ENCODE measurements around the gene XRCC2. TPM values are rescaled to one million over a fixed set of nuclear protein-coding genes. Genes with fewer than 3 reads are reported as not detected.

XRCC2 gene
- total RNA-seq, 2 donors from 2014 or later, result 0.14 to 0.49 TPM

- no peaks in the 10 kb centered on the region for H3K4me1 ChIP-seq (ENCODE audit: control insufficient read depth in 1 of 2, low read depth in 2 of 2)
- H3K4me3 ChIP-seq, result no peak overlapping the region
- no peaks in the 10 kb centered on the region for H3K36me3 ChIP-seq
- ATAC-seq (ENCODE audit: insufficient number of reproducible peaks, low FRiP score, low read depth) (no peak), DNase-seq (ENCODE audit: low spot score) (no peak)
- no peak overlapping the region for H3K27ac ChIP-seq
- H3K27me3 ChIP-seq (replicated peaks; ENCODE audit: insufficient read depth), result no peaks in the 10 kb centered on the region
- no peaks in the 10 kb centered on the region for H3K9me3 ChIP-seq
- no peak for TF ChIP-seq CTCF (IDR thresholded peaks at IDR 0.05)
These were observed 74.6 kb downstream of the XRCC2 start for GRCh38 chr7:152601305-152601798.

- no peak for TF ChIP-seq CTCF (IDR thresholded peaks at IDR 0.05)
- H3K27ac ChIP-seq, result no peak overlapping the region
- ATAC-seq (ENCODE audit: insufficient number of reproducible peaks, low FRiP score, low read depth) (no peak), DNase-seq (ENCODE audit: low spot score) (no peak)
- no peaks in the 10 kb centered on the region for H3K4me1 ChIP-seq (ENCODE audit: control insufficient read depth in 1 of 2, low read depth in 2 of 2)
- no peaks in the 10 kb centered on the region for H3K36me3 ChIP-seq
- H3K27me3 ChIP-seq (replicated peaks; ENCODE audit: insufficient read depth), result no peaks in the 10 kb centered on the region
- H3K4me3 ChIP-seq, result no peak overlapping the region
- H3K9me3 ChIP-seq, result no peaks in the 10 kb centered on the region
These were observed 75.7 kb downstream of the XRCC2 start for GRCh38 chr7:152600266-152600665.

- TF ChIP-seq CTCF (IDR thresholded peaks at IDR 0.05), result no peak
- no peak for DNase-seq (ENCODE audit: low spot score)
- no peaks in the 10 kb centered on the region for H3K27me3 ChIP-seq (replicated peaks; ENCODE audit: insufficient read depth)
- H3K36me3 ChIP-seq, result no peaks in the 10 kb centered on the region
- ATAC-seq (ENCODE audit: insufficient number of reproducible peaks, low FRiP score, low read depth), result no peak
- H3K4me1 ChIP-seq (ENCODE audit: control insufficient read depth in 1 of 2, low read depth in 2 of 2), result no peaks in the 10 kb centered on the region
- no peaks in the 10 kb centered on the region for H3K9me3 ChIP-seq
- H3K4me3 ChIP-seq, result no peak overlapping the region
- H3K27ac ChIP-seq, result no peak overlapping the region
These were observed 78.4 kb downstream of the XRCC2 start for GRCh38 chr7:152597507-152597906.

- TF ChIP-seq CTCF (IDR thresholded peaks at IDR 0.05), result no peak
- ATAC-seq (ENCODE audit: insufficient number of reproducible peaks, low FRiP score, low read depth), result no peak
- no peaks in the 10 kb centered on the region for H3K9me3 ChIP-seq
- H3K36me3 ChIP-seq, result no peaks in the 10 kb centered on the region
- no peaks in the 10 kb centered on the region for H3K4me1 ChIP-seq (ENCODE audit: control insufficient read depth in 1 of 2, low read depth in 2 of 2)
- no peak overlapping the region for H3K27ac ChIP-seq
- no peaks in the 10 kb centered on the region for H3K27me3 ChIP-seq (replicated peaks; ENCODE audit: insufficient read depth)
- no peak overlapping the region for H3K4me3 ChIP-seq
- no peak for DNase-seq (ENCODE audit: low spot score)
These were observed 79.1 kb downstream of the XRCC2 start for GRCh38 chr7:152596824-152597223.

Other genes starting within 250 kb of the XRCC2 start
- 100 to 1,000 TPM in 1 of 2 donors, 10 to 100 TPM in 1; 70.0 to 110 TPM for gene KMT2C, start 240.1 kb downstream of the XRCC2 start, total RNA-seq
- gene ACTR3B, start 83.6 kb upstream of the XRCC2 start, total RNA-seq, result 1 to 10 TPM; 1.4 to 7.1 TPM